ENCODE results near the gene BCAR1.
"Not testable (repeated sequence)": the region's sequence is repeated elsewhere in the genome, so short reads cannot be mapped to it uniquely, and the experiment has no call there.

BCAR1 gene

DNA sequence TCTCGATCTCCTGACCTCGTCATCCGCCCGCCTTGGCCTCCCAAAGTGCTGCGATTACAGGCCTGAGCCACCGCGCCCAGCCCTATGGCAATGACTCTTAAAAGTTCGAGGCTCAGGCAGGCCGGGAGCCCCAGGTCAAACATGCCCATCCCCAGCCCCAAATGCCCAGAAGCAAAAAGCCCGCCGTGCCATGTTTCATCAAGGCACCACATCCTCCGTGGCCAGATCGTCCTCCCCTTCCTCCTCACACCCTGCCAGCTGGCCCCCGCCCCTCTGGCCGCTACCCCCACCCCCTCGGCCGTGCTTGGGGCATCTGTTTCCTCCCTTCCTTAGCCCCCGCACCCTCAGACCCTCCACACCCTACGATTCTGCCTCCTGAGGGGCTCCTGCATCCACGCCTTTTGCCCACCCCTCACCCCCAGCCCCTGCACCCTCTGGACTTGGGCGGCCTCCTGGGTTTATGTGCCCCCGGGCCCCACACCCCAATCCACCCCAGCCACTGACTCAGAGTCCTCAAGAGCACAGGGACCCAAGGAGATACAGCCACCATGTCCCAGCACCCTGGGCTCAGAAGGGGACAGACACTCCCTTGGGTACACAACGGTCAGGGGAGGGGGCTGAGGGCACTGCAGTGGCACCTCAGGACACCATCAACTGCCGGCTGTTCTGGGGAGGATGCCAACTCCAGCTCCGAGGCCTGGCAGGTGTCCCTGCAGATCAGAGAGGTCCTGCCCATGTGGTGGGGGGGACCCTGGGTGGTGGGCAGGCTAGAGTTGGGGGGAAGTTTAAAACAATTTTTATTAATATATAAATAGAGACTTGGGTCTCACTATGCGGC, 25.5 kb downstream of the BCAR1 start:
- DNase-seq (ENCODE audit: low read depth in 2 of 2, low spot score in 1 of 2), result no peak

DNA sequence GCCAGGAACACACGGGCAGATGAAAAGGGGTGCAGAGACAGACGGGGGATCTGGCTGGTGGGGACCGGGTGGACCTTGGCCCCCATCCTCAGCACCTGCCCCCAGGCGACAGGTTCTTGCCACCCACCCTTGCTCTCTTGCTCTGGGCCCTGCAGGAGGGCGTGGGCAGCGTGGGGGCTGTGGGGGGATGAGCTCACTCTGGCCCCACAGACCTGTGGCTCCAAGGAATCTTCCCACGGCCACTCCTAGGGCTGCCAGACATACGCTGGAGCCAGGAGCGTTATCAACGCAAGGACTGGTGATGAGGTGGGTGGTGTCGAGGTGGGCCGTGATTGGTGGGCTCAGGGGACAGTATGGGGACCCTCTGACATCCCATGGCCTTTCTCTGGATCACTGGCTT, 26.3 kb downstream of the BCAR1 start:
- DNase-seq (ENCODE audit: low read depth in 2 of 2, low spot score in 1 of 2), result no peak

DNA sequence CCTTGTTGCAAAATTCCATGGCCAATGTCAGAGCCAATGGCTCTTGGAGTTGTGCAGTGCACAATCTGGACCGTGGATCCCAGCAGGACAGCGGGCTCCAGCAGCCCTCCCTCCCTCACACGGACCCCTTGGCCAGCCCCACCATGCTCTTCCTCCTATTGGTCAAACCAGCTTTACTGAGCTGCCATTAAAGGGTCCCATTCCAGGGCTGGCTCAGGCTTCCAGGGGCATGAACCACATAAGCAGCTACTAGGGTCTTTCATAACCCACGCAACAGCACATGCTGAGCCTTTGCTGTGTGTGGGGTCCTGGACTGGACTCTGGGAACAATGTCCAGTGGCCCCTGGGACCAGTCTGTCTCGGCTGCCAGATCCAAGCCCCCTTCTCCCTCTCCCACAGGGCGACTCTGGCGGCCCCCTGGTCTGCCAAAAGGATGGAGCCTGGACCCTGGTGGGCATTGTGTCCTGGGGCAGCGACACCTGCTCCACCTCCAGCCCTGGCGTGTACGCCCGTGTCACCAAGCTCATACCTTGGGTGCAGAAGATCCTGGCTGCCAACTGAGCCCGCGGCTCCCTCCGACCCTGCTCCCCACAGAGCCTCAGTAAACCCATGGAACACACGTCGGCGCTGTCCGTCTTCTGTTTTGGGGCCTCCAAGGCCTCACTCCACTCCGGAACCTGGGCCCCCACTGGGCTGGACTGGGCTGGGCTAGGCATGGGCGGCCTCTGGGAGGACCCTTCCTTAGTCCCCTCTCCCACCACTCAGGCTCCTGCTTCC, 26.9 kb downstream of the BCAR1 start:
- DNase-seq (ENCODE audit: low read depth in 2 of 2, low spot score in 1 of 2), result no peak

DNA sequence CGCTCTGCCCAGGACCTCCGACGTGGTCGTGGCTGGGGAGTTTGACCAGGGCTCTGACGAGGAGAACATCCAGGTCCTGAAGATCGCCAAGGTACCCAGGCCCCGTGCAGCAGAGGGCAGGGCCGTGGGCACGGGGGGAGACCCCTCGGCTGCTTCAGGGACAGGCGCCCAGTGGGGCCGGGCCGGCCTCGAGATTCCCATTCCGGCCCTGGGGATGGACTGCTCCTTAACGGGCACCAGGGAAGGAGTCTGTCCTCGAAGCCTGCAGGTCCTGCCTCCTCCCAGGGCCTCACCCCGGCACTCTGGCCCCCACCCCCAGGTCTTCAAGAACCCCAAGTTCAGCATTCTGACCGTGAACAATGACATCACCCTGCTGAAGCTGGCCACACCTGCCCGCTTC, 28.3 kb downstream of the BCAR1 start:
- DNase-seq (ENCODE audit: low read depth in 2 of 2, low spot score in 1 of 2), result not testable (repeated sequence)

DNA sequence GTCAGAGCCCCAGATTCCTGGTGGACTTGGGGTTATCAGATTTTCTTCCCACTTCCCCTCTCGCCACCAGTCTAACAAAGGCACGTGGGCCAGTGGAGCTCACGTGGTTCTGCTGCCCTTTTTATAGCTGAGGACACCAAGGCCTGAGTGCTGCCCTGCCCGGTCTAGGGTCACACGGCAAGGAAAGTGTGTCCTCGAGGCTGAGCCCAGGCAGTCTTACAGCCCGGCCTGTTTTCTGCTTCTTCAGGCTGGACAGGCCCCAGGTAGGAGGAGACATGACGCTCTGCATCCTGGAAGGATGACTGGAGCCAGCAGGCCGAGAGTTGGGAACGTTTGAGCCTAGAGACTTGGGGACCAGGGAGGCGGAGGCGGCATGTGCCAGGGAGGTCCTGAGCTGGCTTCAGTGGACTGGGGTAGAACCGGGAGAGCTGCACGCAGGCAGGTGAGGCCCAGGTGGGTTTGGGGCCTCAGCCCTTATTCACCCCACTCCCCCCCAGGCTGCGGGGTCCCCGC, 29.1 kb downstream of the BCAR1 start:
- no peak for DNase-seq (ENCODE audit: low read depth in 2 of 2, low spot score in 1 of 2)

DNA sequence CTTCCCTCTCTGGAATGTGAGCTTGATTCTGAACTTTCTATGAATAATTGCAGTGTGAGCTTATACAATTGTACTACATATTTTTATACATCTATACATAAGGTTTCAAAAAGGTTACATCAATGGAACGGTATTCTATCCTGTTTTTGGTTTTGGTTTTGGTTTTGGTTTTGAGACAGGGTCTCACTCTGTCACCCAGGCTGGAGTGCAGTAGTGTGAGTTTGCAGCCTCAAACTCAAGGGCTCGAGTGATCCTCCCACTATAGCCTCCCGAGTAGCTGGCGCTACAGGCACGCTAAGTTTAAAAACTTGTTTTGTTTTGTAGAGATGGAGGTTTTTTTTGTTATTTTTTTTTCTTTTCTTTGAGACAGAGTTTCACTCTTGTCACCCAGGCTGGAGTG, 31.6 kb downstream of the BCAR1 start:
- no peak for DNase-seq (ENCODE audit: low read depth in 2 of 2, low spot score in 1 of 2)

DNA sequence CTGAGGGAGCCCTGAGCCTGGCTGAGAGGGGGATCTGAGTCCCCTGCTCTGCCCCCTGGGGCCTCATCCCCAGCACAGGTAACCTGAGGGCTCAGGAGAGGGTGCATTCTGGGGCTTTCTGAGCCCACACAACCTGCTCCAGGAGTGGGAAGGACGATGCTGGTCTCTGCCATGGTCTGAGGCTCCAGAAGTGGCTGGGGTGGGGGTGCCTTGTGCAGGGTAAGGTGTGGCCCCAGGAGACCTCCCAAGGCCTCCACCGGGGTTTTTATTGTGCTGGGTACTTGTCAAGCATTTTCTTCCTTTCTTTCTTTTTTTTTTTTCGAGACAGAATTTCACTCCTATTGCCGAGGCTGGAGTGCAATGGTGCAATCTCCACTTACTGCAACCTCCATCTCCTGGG, 32.3 kb downstream of the BCAR1 start:
- DNase-seq (ENCODE audit: low read depth in 2 of 2, low spot score in 1 of 2), result no peak

DNA sequence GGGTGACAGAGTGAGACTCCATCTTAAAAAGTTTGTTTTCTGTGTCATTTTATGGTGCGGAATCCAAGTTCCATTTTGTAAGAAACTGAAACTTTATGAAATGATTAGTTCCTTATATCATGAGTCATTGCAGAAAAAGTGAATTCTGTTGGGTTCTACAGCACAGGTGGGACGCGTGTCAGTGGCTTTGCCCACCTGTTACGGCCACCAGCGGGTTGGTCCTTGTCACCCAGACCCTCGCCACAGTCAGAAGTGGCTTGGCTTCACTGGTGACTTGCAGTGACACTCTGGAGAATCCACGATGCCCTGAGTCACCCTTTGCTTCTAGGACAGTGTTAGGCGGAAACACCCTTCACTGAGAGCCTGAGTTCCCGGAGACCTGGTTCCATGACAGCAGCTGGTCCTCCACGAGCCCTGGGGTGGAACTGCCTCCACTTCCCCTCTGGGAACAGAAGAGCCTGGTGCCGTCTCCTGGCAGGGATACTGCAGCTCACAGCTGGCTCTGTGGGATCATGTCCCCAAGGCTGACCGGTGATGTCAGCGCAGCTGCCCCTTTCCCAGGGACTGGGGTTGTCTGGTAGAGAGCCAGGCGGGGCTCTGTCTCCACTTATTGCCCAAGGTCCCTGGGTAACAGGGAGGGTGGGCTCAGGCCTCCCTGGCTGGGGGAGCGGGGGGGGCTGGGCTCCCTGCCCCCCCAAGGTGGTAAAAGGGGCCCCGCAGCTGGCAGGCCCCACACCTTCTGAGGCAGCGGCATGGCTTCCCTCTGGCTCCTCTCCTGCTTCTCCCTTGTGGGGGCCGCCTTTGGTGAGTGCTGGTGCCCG, 33.0 kb downstream of the BCAR1 start, which contains the start of gene CTRB1:
TSS of gene CTRB1 (plus strand) at position 733 of the 821 bp plus-strand sequence. CDS start at position 753, 20 bp downstream.
- no peak for DNase-seq (ENCODE audit: low read depth in 2 of 2, low spot score in 1 of 2)

DNA sequence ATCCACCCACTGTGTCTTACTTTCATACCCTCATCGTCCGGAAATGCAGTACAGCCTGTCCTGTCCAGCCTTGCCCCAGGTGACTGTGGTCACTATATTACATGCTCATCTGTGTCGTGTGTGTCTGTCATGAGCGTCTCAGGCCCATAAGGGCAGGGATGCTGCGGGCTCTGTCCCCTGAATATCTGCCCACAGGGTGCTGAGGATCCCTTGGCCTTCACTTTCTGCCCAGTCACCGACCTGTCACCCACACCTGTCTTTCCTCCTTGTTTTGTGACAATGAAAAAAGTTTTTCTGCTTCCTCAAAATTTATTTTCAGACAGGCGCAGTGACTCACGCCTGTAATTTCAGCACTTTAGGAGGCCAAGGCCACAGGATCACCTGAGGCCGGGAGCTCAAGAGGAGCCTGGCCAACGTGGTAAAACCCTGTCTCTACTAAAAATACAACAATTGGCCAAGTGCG, 34.0 kb downstream of the BCAR1 start:
- no peak for DNase-seq (ENCODE audit: low read depth in 2 of 2, low spot score in 1 of 2)

DNA sequence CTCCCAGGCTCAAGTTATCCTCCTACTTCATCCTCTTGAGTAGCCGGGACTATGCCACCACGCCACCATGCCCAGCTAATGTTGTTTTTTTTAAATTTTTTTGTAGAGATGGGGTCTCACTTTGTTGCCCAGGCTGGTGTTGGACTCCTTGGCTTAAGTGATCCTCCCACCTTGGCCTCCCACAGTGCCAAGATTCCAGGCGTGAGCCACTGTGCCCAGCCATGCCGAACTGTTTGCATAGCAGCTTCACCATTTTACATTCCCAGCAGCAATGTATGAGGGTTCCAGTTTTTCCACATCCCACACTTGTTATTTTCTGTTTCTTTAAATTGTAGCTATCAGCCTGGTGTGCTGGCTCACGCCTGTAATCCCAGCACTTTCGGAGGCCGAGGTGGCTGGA, 34.8 kb downstream of the BCAR1 start:
- DNase-seq (ENCODE audit: low read depth in 2 of 2, low spot score in 1 of 2), result no peak

DNA sequence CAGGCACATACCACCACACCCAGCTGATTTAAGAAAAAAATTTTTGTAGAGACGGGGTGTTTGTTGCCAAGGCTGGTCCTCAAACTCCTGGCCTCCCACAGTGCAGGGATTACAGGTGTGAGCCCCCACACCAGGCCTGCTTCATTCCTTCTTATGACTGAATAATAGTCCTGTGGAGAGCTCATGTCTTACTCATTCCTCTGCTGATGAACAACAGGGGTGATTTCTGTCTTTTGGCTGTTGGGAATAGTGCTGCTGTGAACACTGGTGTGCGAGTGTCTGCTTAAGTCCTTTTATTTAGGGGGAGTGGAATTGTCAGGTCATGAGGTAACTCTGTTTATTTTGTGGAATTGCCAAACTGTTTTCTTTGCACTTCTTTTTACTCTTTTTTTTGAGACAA, 35.3 kb downstream of the BCAR1 start:
- no peak for DNase-seq (ENCODE audit: low read depth in 2 of 2, low spot score in 1 of 2)

DNA sequence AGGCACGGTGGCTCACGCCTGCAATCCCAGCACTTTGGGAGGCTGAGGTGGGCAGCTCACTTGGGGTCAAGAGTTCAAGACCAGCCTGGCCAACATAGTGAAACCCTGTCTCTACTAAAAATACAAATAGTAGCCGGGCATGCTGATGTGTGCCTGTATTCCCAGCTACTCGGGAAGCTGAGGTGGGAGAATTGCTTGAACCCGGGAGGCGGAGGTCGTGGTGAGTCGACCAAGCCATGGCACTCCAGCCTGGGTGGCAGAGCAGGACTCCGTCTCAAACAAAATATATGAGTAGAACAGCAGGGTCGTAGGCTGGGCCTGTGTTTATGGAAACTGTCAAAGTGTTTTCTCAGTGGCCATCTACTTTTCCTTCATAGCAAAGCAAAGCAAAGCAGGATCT, 40.1 kb downstream of the BCAR1 start:
- not testable (repeated sequence) for DNase-seq (ENCODE audit: low read depth in 2 of 2, low spot score in 1 of 2)

DNA sequence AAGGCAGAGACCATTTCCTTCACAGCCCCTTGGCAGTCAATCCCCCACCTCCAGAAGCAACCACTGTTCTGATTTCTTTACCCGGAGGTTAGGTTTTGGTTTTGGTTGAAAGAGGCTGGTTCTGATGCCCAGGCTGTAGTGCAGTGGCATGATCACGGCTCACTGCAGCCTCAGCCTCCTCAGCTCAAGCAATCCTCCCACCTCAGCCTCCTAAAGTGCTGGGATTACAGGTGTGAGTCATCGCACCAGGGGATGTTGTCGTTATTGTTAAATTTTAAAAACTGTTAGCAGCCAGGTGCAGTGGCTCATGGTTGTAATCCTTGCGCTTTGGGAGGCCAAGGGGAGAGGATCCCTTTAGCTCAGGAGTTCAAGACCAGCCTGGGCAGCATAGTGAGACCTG, 41.5 kb downstream of the BCAR1 start:
- DNase-seq (ENCODE audit: low read depth in 2 of 2, low spot score in 1 of 2), result no peak

DNA sequence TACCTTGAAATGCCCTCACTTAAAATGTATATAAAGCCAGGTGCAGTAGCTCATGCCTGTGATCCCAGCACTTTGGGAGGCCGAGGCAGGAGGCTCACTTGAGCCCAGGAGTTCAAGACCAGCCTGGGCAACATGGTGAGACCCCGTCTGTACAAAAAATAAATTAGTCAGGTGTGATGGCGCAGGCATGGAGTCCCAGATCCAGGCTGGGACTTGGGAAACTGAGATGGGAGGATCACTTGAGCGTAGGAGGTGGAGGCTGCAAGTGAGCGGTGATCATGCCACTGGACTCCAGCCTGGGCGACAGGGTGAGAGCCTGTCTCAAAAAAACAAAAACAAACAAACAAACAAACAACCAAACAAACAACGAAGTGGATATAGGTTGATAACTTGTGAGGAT, 41.9 kb downstream of the BCAR1 start:
- DNase-seq (ENCODE audit: low read depth in 2 of 2, low spot score in 1 of 2), result not testable (repeated sequence)

DNA sequence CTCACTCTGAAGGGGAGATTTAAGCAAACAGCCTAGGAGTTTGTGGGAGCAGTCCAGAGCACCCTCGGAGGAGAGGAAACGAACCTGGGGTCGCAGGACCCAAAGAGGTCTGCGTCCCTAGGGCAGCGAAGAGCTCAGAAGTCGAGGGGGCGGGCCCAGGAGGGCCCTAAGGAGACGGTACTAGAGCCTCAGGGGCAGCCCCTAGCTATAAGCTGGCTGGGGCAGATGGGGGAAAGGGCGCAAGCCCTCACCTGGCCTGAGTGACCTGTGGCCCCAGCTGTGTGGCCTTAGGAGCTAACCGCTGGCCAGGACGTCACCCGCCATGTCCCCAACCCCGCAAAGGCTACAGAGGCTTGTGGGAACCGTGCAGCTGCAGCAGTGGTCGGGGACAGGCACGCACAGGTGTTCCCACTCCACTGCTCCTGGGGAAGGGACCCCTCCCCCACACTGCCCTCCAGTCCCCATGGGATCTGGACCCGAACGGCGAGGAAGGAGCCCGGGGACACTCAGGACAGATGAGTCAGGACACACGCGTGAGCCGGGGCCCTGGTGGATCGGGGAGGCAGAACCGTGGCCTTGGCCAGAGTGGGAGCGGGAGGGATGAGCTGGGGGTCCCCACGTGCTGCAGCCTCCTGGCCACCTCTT, 42.4 kb downstream of the BCAR1 start:
- no peak for DNase-seq (ENCODE audit: low read depth in 2 of 2, low spot score in 1 of 2)

DNA sequence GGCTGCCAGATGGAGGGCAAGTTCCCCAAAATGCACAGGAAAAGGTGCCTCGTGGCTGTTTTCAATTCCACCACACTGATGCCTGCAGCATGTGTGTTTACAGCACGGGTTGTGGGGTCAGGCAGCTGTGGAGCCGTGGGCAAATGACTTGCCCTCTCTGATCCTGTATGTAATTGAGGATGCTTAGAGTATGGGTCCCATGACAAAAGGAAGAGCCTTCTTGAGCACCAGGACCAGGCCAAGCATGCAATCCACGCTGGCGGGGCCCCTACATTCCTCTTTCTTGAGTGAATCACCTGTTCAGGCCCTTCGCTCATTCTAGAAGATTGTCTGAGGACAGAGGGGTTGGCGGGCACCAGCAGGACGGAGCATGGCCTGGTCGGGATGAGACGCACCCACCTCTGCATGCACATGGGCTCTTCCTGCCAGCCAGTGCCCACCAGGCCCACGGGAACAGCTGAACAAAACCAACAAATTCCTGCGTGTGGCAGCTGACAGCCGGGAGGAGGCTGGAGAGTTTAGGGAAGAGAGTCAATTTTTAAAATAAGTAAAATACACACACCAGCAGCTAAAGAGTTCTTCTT, 43.1 kb downstream of the BCAR1 start:
- no peak for DNase-seq (ENCODE audit: low read depth in 2 of 2, low spot score in 1 of 2)

DNA sequence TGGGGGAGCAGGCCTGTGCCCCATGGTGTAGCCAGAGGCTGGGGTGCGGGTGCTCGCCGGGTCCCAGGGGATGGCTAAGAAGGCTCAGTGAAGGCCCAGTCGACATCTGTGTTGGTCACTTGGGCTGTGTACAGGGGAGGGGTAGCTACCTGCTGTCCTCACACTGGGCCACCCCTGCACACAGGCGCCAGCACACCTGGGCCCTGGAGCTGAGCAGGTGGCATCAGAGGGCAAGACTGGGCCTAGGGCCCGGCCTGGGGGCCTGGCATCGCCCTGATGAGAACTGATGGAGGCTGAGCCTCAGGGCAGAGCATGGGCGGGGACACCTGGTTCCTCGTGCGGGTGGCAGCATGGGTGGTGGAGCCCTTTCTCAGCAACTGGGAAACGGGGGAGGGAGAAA, 43.6 kb downstream of the BCAR1 start:
- no peak for DNase-seq (ENCODE audit: low read depth in 2 of 2, low spot score in 1 of 2)

DNA sequence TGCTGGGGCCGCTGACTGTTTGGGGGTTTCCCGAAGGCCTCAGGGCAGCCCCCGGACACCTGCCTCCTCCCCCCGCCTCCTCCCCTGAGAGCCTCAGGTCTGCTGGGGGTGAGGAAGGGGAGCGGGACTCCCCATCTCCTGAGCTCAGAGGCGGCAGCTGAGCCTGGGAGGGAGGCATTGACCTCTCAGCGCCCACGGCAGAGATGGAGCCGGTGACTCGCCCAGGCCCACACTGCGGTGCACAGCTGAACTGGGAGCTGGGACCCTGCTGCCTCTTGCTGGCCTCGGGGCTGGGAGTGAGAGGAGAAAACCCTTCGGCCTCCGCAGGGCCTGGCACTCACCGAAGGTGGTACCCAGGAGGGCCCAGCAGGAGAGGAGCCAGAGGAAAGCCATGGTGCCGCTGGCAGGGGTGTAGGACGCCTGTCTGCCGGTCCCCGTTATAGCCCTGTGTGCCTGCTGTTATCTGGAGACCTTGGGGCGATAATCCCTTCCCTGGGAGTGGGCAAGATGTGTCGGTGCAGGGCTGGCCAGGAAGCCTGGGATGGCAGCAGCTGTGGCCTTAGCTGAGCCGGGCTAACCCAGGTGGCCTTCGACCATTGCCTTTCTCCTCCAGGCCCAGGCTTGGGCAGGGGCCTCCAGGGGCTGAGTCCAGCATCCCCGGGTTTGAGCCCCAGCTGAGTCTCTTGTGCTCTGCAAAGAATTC, 44.5 kb downstream of the BCAR1 start, which contains the start of gene CTRB2:
TSS of gene CTRB2 (minus strand) at position 413 of the 703 bp plus-strand sequence. CDS start at position 393, 20 bp downstream.
- DNase-seq (ENCODE audit: low read depth in 2 of 2, low spot score in 1 of 2), result no peak

DNA sequence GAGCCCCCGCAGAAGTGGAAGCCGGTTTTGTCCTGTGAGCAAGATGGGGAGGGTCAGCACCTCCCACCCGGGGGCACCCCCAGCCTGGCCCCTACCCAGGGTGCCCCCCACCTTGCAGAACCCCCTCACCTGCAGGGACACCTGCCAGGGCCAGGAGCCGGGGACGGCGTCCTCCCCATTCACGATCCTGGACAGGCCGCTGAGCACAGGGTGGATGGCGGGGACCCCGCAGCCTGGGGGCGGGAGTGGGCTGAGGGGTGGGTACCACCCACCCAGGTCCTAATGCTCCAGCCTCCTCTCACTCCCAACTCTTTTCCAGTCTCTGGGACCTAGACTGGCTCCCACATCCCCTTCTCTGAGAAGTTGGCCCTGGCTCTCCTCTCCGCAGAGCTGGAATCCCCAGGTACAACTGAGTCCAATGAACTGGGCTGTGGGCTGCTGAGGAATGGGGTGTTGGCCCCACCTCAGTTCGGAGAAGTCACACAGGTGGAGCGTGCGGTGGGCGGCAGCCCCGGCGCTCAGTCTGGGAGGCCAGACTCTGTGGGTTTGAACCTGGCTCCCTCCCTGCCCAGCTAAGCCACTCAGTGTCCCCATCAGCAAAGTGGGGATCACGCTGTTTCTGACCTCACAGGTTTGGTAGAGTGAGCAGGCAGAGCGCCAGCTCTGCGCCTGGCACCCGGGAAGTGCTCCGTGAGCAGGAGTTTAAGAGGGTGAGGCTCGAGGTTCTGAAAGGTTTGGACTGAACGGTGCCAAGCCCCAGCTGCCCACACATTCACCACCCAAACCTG, 45.3 kb downstream of the BCAR1 start:
- not testable (repeated sequence) for DNase-seq (ENCODE audit: low read depth in 2 of 2, low spot score in 1 of 2)

Data from stimulated activated CD8-positive, alpha-beta memory T cell treated with anti-CD3 and anti-CD28 coated beads, Interleukin-4, amount 100 ng/mL, for 1 hour (primary cell).